Fibroblast of skin of back (primary cell): ENCODE results near the gene DDX50.

Experiments used
- DNase-seq: peaks from one replicate; pipeline ENCODE4 v3.0.0-alpha.2; 2013

The DDX50 gene

GRCh38 chr10:68988530-68989316, 87.6 kb downstream of the DDX50 start, which contains the start of gene KIFBP:
TSS of gene KIFBP (plus strand) at chr10:68988803. CDS start at chr10:68988833, 30 bp downstream.
- DNase-seq = peak; percentile 99

GRCh38 chr10:68989317-68989990, 88.3 kb downstream of the DDX50 start:
- peak; percentile 21 for DNase-seq

- DNase-seq = peak; percentile 86
Measured at GRCh38 chr10:68992636-68993440, 91.7 kb downstream of the DDX50 start.
